Calu3 (cell line): ENCODE measurements around the gene LARGE1. TPM values are rescaled to one million over a fixed set of nuclear protein-coding genes. Genes with fewer than 3 reads are reported as not detected.
"Not testable (repeated sequence)": the region's sequence is repeated elsewhere in the genome, so short reads cannot be mapped to it uniquely, and the experiment has no call there.

Experiments used
- BruUV-seq: library from RNA; stranded (reverse); fragments of 400-500 nt; replicated peaks from 2 replicates; lab custom pipeline; 2021; lab: Mats Ljungman, UMichigan
- CTCF ChIA-PET: fragments of 300-600 bp; sonication (Branson Sonifier 250); formaldehyde crosslinking; loops from one replicate; lab custom pipeline; 2022; ENCODE audit warnings: antibody characterized with exemption; lab: Charles Lee
- DNase-seq: peaks from one replicate; pipeline ENCODE4 v3.0.0; 2022
- H3K27ac Mint-ChIP-seq: one replicate; pipeline ENCODE4 v1.8.0; 2022; ENCODE audit warnings: mixed read lengths; ENCODE audit not compliant: unreplicated experiment
- H3K27me3 Mint-ChIP-seq: one replicate; pipeline ENCODE4 v1.8.0; 2022; ENCODE audit warnings: mixed read lengths; ENCODE audit not compliant: unreplicated experiment
- H3K36me3 Mint-ChIP-seq: one replicate; pipeline ENCODE4 v1.8.0; 2022; ENCODE audit warnings: mild to moderate bottlenecking, moderate library complexity, mixed read lengths; ENCODE audit not compliant: insufficient read depth, unreplicated experiment
- H3K4me1 Mint-ChIP-seq: one replicate; pipeline ENCODE4 v1.8.0; 2022; ENCODE audit warnings: mild to moderate bottlenecking, low read depth, mixed read lengths; ENCODE audit not compliant: unreplicated experiment
- H3K4me3 Mint-ChIP-seq: one replicate; pipeline ENCODE4 v1.8.0; 2022; ENCODE audit warnings: mild to moderate bottlenecking, low read depth, moderate library complexity, mixed read lengths; ENCODE audit not compliant: unreplicated experiment
- H3K9me3 Mint-ChIP-seq: one replicate; pipeline ENCODE4 v1.8.0; 2022; ENCODE audit warnings: low read depth, mixed read lengths; ENCODE audit not compliant: unreplicated experiment
- CTCF ChIP-seq: fragments of 200-600 bp; IDR thresholded peaks from one replicate; pipeline ENCODE4 v1.8.0; 2022; ENCODE audit warnings: antibody characterized with exemption; ENCODE audit not compliant: unreplicated experiment
- intact Hi-C: fragments of 100-400 bp; cut with micrococcal nuclease; formaldehyde crosslinking; loops from one replicate; pipeline ENCODE4 v1.10.0; 2022; ENCODE audit not compliant: unreplicated experiment
- total RNA-seq: library from RNA; stranded (reverse); gene quantifications from 2 replicates; pipeline ENCODE4 v1.2.3, GENCODE V29; 2022

The LARGE1 gene
- total RNA-seq, 1 experiment from 2014 or later, result 11.6 TPM

- no peak for DNase-seq
- H3K36me3 Mint-ChIP-seq, result peaks cover 9% of the 10 kb centered on the region
- intact Hi-C loops, result no loop called here
- CTCF ChIA-PET, result no interaction called here
- H3K9me3 Mint-ChIP-seq, result peaks cover 5% of the 10 kb centered on the region
- no peaks in the 10 kb centered on the region for H3K4me1 Mint-ChIP-seq
- H3K27me3 Mint-ChIP-seq, result no peaks in the 10 kb centered on the region
- no peak overlapping the region for H3K27ac Mint-ChIP-seq
- H3K4me3 Mint-ChIP-seq, result no peak overlapping the region
- no TSS peak for BruUV-seq
- no peak for TF ChIP-seq CTCF
Observed at GRCh38 chr22:33864723-33865130, 55.5 kb downstream of the LARGE1 start.

- peaks cover 9% of the 10 kb centered on the region for H3K36me3 Mint-ChIP-seq
Observed at GRCh38 chr22:33861216-33861875, 58.9 kb downstream of the LARGE1 start.

GRCh38 chr22:33860386-33860785 lies 59.9 kb downstream of the LARGE1 start:
- intact Hi-C loops, result no loop called here
- peaks cover 9% of the 10 kb centered on the region for H3K36me3 Mint-ChIP-seq
- no peak overlapping the region for H3K4me3 Mint-ChIP-seq
- peaks cover 7% of the 10 kb centered on the region for H3K9me3 Mint-ChIP-seq
- TF ChIP-seq CTCF, result no peak
- no peak for DNase-seq
- BruUV-seq, result no TSS peak
- CTCF ChIA-PET, result no interaction called here
- no peaks in the 10 kb centered on the region for H3K27me3 Mint-ChIP-seq
- H3K4me1 Mint-ChIP-seq, result no peaks in the 10 kb centered on the region
- H3K27ac Mint-ChIP-seq, result no peak overlapping the region

More at GRCh38 chr22:33861216-33861875, 58.9 kb downstream of the LARGE1 start:
- CTCF ChIA-PET, result interaction anchor here (0.7 kb wide), 1 partner anchor 720 kb away, joined by 5 read pairs; no protein-coding TSS in a partner anchor
- Mint-ChIP-seq H3K27ac (no peak overlapping the region), H3K9me3 (peaks cover 7% of the 10 kb centered on the region), H3K27me3 (no peaks in the 10 kb centered on the region), H3K4me3 (no peak overlapping the region), H3K4me1 (no peaks in the 10 kb centered on the region)
- intact Hi-C loops, result no loop called here
- TF ChIP-seq CTCF, result no peak
- BruUV-seq, result no TSS peak
- DNase-seq, result no peak

- CTCF ChIA-PET, result no interaction called here
- no peak overlapping the region for H3K27ac Mint-ChIP-seq
- intact Hi-C loops, result no loop called here
- no peaks in the 10 kb centered on the region for H3K27me3 Mint-ChIP-seq
- peaks cover 9% of the 10 kb centered on the region for H3K36me3 Mint-ChIP-seq
- H3K4me1 Mint-ChIP-seq, result no peaks in the 10 kb centered on the region
- H3K9me3 Mint-ChIP-seq, result peaks cover 7% of the 10 kb centered on the region
- TF ChIP-seq CTCF, result no peak
- no peak for DNase-seq
- H3K4me3 Mint-ChIP-seq, result no peak overlapping the region
- no TSS peak for BruUV-seq
Observed at GRCh38 chr22:33859311-33859710, 61.0 kb downstream of the LARGE1 start.

- H3K27ac Mint-ChIP-seq, CTCF ChIA-PET, H3K27me3 Mint-ChIP-seq, DNase-seq, H3K9me3 Mint-ChIP-seq, H3K4me3 Mint-ChIP-seq, intact Hi-C loops, H3K36me3 Mint-ChIP-seq, H3K4me1 Mint-ChIP-seq, BruUV-seq: not testable (repeated sequence)
Observed at GRCh38 chr22:33858653-33859052, 61.6 kb downstream of the LARGE1 start.

- intact Hi-C loops, BruUV-seq, CTCF ChIA-PET, H3K36me3 Mint-ChIP-seq, H3K27ac Mint-ChIP-seq, H3K4me3 Mint-ChIP-seq, H3K9me3 Mint-ChIP-seq, H3K4me1 Mint-ChIP-seq, DNase-seq, H3K27me3 Mint-ChIP-seq: not testable (repeated sequence)
Observed at GRCh38 chr22:33857767-33858166, 62.5 kb downstream of the LARGE1 start.
